Kidney (tissue), 14 donors: ENCODE results near the gene STX17. TPM values are rescaled to one million over a fixed set of nuclear protein-coding genes. Genes with fewer than 3 reads are reported as not detected.

Experiments
- DNase-seq, 5 donors: peaks; one replicate each; pipeline ENCODE4 v3.0.0-alpha.2; 2013 to 2020
- FAIRE-seq: peaks from 2 replicates; lab custom pipeline; 2012; peaks lifted over from hg19 to GRCh38; lab: Jason Lieb, UNC
- H3K27ac ChIP-seq, 2 donors: one replicate each; pipeline ENCODE4 v1.7.0; 2013; ENCODE audit warnings: low read depth in 2 of 2, low read length in 2 of 2, inconsistent platforms in 1 of 2
- H3K27me3 ChIP-seq: one replicate; pipeline ENCODE4 v1.7.1; 2013; ENCODE audit warnings: low read length, inconsistent platforms; ENCODE audit not compliant: control insufficient read depth, insufficient read depth
- H3K36me3 ChIP-seq, 3 donors: one replicate each; pipeline versions ENCODE4 v1.7.0 to v1.7.1; 2013; ENCODE audit warnings: low read length in 3 of 3, control low read depth in 1 of 3, inconsistent platforms in 1 of 3; ENCODE audit not compliant: insufficient read depth in 3 of 3, control insufficient read depth in 2 of 3
- H3K4me1 ChIP-seq, 3 donors: one replicate each; pipeline versions ENCODE4 v1.7.0 to v1.7.1; 2013; ENCODE audit warnings: low read length in 3 of 3, inconsistent platforms in 1 of 3, low read depth in 1 of 3; ENCODE audit not compliant: control insufficient read depth in 2 of 3, insufficient read depth in 2 of 3
- H3K4me3 ChIP-seq, 3 donors: one replicate each; pipeline versions ENCODE4 v1.7.0 to v1.8.1; 2013; ENCODE audit warnings: low read length in 3 of 3, control low read depth in 1 of 3, inconsistent platforms in 1 of 3
- H3K9ac ChIP-seq, 3 donors: one replicate each; pipeline versions ENCODE4 v1.7.0 to v1.7.1; 2013; ENCODE audit warnings: low read length in 3 of 3, control low read depth in 1 of 3, inconsistent platforms in 1 of 3
- H3K9me3 ChIP-seq, 3 donors: one replicate each; pipeline versions ENCODE4 v1.7.0 to v1.7.1; 2013; ENCODE audit warnings: low read length in 3 of 3, control low read depth in 1 of 3, inconsistent platforms in 1 of 3; ENCODE audit not compliant: control insufficient read depth in 2 of 3, insufficient read depth in 1 of 3
- CTCF ChIP-seq: IDR thresholded peaks from 3 replicates; pipeline ENCODE4 v1.5.1; 2012; ENCODE audit warnings: mild to moderate bottlenecking, moderate library complexity, borderline replicate concordance; ENCODE audit not compliant: insufficient read depth; ENCODE audit errors: extremely low read depth
- intact Hi-C: fragments of 100-400 bp; cut with DNase I; formaldehyde crosslinking; loops from one replicate; pipeline ENCODE4 v1.11.1; 2022
- polyA plus RNA-seq: library from polyadenylated mRNA; stranded (reverse); fragments of 350-450 nt; fragmentation: Illumina TruSeq; extraction: RNeasy Lipid Tissue Mini Kit (QIAGEN cat#74804); gene quantifications from one replicate; pipeline ENCODE4 v1.2.3, GENCODE V29; 2014; ENCODE audit warnings: low read depth, low replicate concordance; ENCODE audit not compliant: insufficient read depth
- total RNA-seq: library from RNA; stranded (reverse); fragmentation: NEBNext Ultra II Directional; extraction: Animal tissue kit (Norgen Biotek cat#: 25700); gene quantifications from one replicate; pipeline ENCODE4 v1.2.1, GENCODE V29; 2021
- donor health status: control.
- donor health status: control.
- donor health status: control.
- donor health status: control.
- donor health status: control.
- donor health status: DM: yes; HTN: yes; CAD: no.
- donor health status: Normal renal cell carcinoma (clear cell type).

Gene STX17
- total and polyA plus RNA-seq, 2 donors from 2014 or later: 5.2 to 39.7 TPM

GRCh38 chr9:100019541-100019940, 113.1 kb downstream of the STX17 start:
- FAIRE-seq: no peak
- no peaks in the 10 kb centered on the region for H3K27me3 ChIP-seq
- no peak for DNase-seq
- H3K27ac ChIP-seq: no peak overlapping the region
- no peak overlapping the region for H3K4me3 ChIP-seq
- H3K36me3 ChIP-seq: peaks cover 0 to 6% (median 4%) of the 10 kb centered on the region in 3 donors
- H3K4me1 ChIP-seq: no peaks in the 10 kb centered on the region
- intact Hi-C loops: no loop called here
- no peak overlapping the region for H3K9ac ChIP-seq
- TF ChIP-seq CTCF: no peak
- no peaks in the 10 kb centered on the region for H3K9me3 ChIP-seq

Other genes starting within 250 kb of the STX17 start
- gene NR4A3, start 84.8 kb upstream of the STX17 start, total RNA-seq: 9.1 TPM
- 0.34 TPM for gene NR4A3, start 84.8 kb upstream of the STX17 start, polyA plus RNA-seq
- 22.3 TPM for gene ERP44, start 192.3 kb downstream of the STX17 start, total RNA-seq
- gene ERP44, start 192.3 kb downstream of the STX17 start, polyA plus RNA-seq: 24.1 TPM
- 19.7 TPM for gene INVS, start 192.6 kb downstream of the STX17 start, total RNA-seq
- gene INVS, start 192.6 kb downstream of the STX17 start, polyA plus RNA-seq: 7.1 TPM